Epithelial cell of prostate (primary cell): ENCODE data around the gene IGSF3.
A peak's percentile ranks its signal among the peaks of the same experiment; 100 is the strongest.
"Not testable (repeated sequence)": the region's sequence is repeated elsewhere in the genome, so short reads cannot be mapped to it uniquely, and the experiment has no call there.

Experiments used
- DNase-seq: peaks from one replicate; pipeline ENCODE4 v3.0.0-alpha.2; 2011; ENCODE audit warnings: low read depth, low spot score
- H3K27ac ChIP-seq: fragments of 450-650 bp; 2 replicates; pipeline ENCODE4 v1.5.1; 2017; ENCODE audit warnings: mild to moderate bottlenecking

IGSF3 gene

GRCh38 chr1:116666187-116667077 is 1.1 kb downstream of the IGSF3 start:
- no peak for DNase-seq
- H3K27ac ChIP-seq: peak overlapping the region; percentile 34

- DNase-seq: no peak
- H3K27ac ChIP-seq: no peak overlapping the region
These were observed 2.6 kb downstream of the IGSF3 start for GRCh38 chr1:116664978-116665371.

- no peak for DNase-seq
- no peak overlapping the region for H3K27ac ChIP-seq
These were observed 3.1 kb downstream of the IGSF3 start for GRCh38 chr1:116664366-116664977.

GRCh38 chr1:116663821-116664220 is 3.7 kb downstream of the IGSF3 start:
- H3K27ac ChIP-seq: no peak overlapping the region
- DNase-seq: no peak

GRCh38 chr1:116661633-116662032 is 5.9 kb downstream of the IGSF3 start:
- no peak for DNase-seq
- H3K27ac ChIP-seq: no peak overlapping the region

GRCh38 chr1:116658645-116659044 is 8.9 kb downstream of the IGSF3 start:
- DNase-seq, H3K27ac ChIP-seq: not testable (repeated sequence)

- not testable (repeated sequence) for DNase-seq, H3K27ac ChIP-seq
These were observed 9.7 kb downstream of the IGSF3 start for GRCh38 chr1:116657836-116658235.

- DNase-seq: no peak
These were observed 13.2 kb downstream of the IGSF3 start for GRCh38 chr1:116654351-116654750.

GRCh38 chr1:116652598-116652997 is 14.9 kb downstream of the IGSF3 start:
- not testable (repeated sequence) for DNase-seq

More at GRCh38 chr1:116654351-116654750, 13.2 kb downstream of the IGSF3 start:
- H3K27ac ChIP-seq: no peak overlapping the region

GRCh38 chr1:116650781-116651180 is 16.8 kb downstream of the IGSF3 start:
- not testable (repeated sequence) for H3K27ac ChIP-seq

More at GRCh38 chr1:116652598-116652997, 14.9 kb downstream of the IGSF3 start:
- H3K27ac ChIP-seq: not testable (repeated sequence)

GRCh38 chr1:116649041-116649440 is 18.5 kb downstream of the IGSF3 start:
- DNase-seq, H3K27ac ChIP-seq: not testable (repeated sequence)

More at GRCh38 chr1:116650781-116651180, 16.8 kb downstream of the IGSF3 start:
- not testable (repeated sequence) for DNase-seq

- H3K27ac ChIP-seq, DNase-seq: not testable (repeated sequence)
These were observed 19.2 kb downstream of the IGSF3 start for GRCh38 chr1:116648325-116648724.

- peak overlapping the region; percentile 57 for H3K27ac ChIP-seq
- not testable (repeated sequence) for DNase-seq
These were observed 20.3 kb downstream of the IGSF3 start for GRCh38 chr1:116647186-116647585.

GRCh38 chr1:116646673-116647170 is 20.8 kb downstream of the IGSF3 start:
- peak overlapping the region; percentile 57 for H3K27ac ChIP-seq

GRCh38 chr1:116645802-116646672 is 21.5 kb downstream of the IGSF3 start:
- peak overlapping the region; percentile 57 for H3K27ac ChIP-seq
- not testable (repeated sequence) for DNase-seq

More at GRCh38 chr1:116646673-116647170, 20.8 kb downstream of the IGSF3 start:
- peak; percentile 49 for DNase-seq

GRCh38 chr1:116644993-116645392 is 22.5 kb downstream of the IGSF3 start:
- DNase-seq, H3K27ac ChIP-seq: not testable (repeated sequence)

- H3K27ac ChIP-seq, DNase-seq: not testable (repeated sequence)
These were observed 23.4 kb downstream of the IGSF3 start for GRCh38 chr1:116644096-116644495.

GRCh38 chr1:116643281-116643751 is 24.2 kb downstream of the IGSF3 start:
- not testable (repeated sequence) for DNase-seq, H3K27ac ChIP-seq

GRCh38 chr1:116642311-116643280 is 24.9 kb downstream of the IGSF3 start:
- not testable (repeated sequence) for DNase-seq, H3K27ac ChIP-seq
